Panc1 (cell line): ENCODE results near the gene SLC19A3. TPM values are rescaled to one million over a fixed set of nuclear protein-coding genes. Genes with fewer than 3 reads are reported as not detected.
A peak's percentile ranks its signal among the peaks of the same experiment; 100 is the strongest.

Experiments
- ATAC-seq: fragments of 200-7000 bp; cut with Tn5 transposase; 2 replicates; pipeline ENCODE4 v1.9.1; 2020; ENCODE audit warnings: mild to moderate bottlenecking, moderate library complexity
- BruUV-seq: library from RNA; stranded (reverse); fragments of 400-500 nt; replicated peaks from 2 replicates; lab custom pipeline; 2021; lab: Mats Ljungman, UMichigan
- CTCF ChIA-PET: fragments of 300-600 bp; sonication (Branson Sonifier 250); formaldehyde crosslinking; loops from one replicate; lab custom pipeline; 2022; ENCODE audit warnings: antibody characterized with exemption; lab: Charles Lee
- POLR2A ChIA-PET: fragments of 300-600 bp; sonication (Branson Sonifier 250); formaldehyde crosslinking; loops from one replicate; lab custom pipeline; 2022; ENCODE audit warnings: antibody characterized with exemption; lab: Charles Lee
- DNase-seq: peaks from one replicate; pipeline ENCODE4 v3.0.0-alpha.2; 2010; ENCODE audit warnings: low read depth, low spot score
- H3K27ac ChIP-seq: 2 replicates; pipeline ENCODE4 v1.5.1; 2011; ENCODE audit warnings: mild to moderate bottlenecking, low read length, inconsistent platforms
- H3K27me3 ChIP-seq: fragments of 200-500 bp; sonication (Bioruptor generic); 2 replicates; pipeline ENCODE4 v1.6.0; 2014; ENCODE audit warnings: low read length, inconsistent platforms; ENCODE audit not compliant: control insufficient read depth, insufficient read depth
- H3K36me3 ChIP-seq: fragments of 200-500 bp; sonication (Bioruptor generic); 2 replicates; pipeline ENCODE4 v1.5.1; 2014; ENCODE audit warnings: inconsistent platforms, mild to moderate bottlenecking, low read length, moderate library complexity; ENCODE audit not compliant: control insufficient read depth, insufficient read depth
- H3K4me1 ChIP-seq: 2 replicates; pipeline ENCODE4 v1.5.1; 2011; ENCODE audit warnings: inconsistent platforms, mild to moderate bottlenecking, low read length, moderate library complexity; ENCODE audit not compliant: control insufficient read depth, insufficient read depth
- H3K4me3 ChIP-seq, 2 experiments: 2 replicates each; pipeline ENCODE4 v1.5.1; 2011 to 2012; ENCODE audit warnings: low read depth in 2 of 2, low read length in 2 of 2, mild to moderate bottlenecking in 2 of 2, inconsistent platforms in 1 of 2, moderate library complexity in 1 of 2
- H3K9me3 ChIP-seq: fragments of 200-500 bp; sonication (Bioruptor generic); 2 replicates; pipeline ENCODE4 v1.5.1; 2014; ENCODE audit warnings: low read depth, mild to moderate bottlenecking, inconsistent platforms, low read length, moderate library complexity; ENCODE audit not compliant: control insufficient read depth, insufficient read depth
- CTCF ChIP-seq: fragments of 450-650 bp; IDR thresholded peaks from 2 replicates; pipeline ENCODE4 v1.5.1; 2017; ENCODE audit warnings: mild to moderate bottlenecking
- POLR2AphosphoS5 ChIP-seq: IDR thresholded peaks from 2 replicates; pipeline ENCODE4 v1.6.1; 2012; ENCODE audit warnings: mild to moderate bottlenecking, low read depth, low read length, moderate library complexity
- SIN3A ChIP-seq: IDR thresholded peaks from 2 replicates; pipeline ENCODE4 v1.6.1; 2012; ENCODE audit warnings: low read depth, mild to moderate bottlenecking, low read length, moderate library complexity, borderline replicate concordance; ENCODE audit not compliant: insufficient read depth
- TCF7L2 ChIP-seq: IDR thresholded peaks from 2 replicates; pipeline ENCODE4 v1.6.1; 2011; ENCODE audit warnings: mild to moderate bottlenecking, low read depth, low read length, inconsistent platforms
- in situ Hi-C: cut with HindIII; loops from 2 replicates; pipeline ENCODE4 v1.10.0; 2016; ENCODE audit warnings: low sequenced_read_pairs, low pct_unique_long_range_greater_than_20kb
- intact Hi-C: fragments of 100-400 bp; cut with micrococcal nuclease; formaldehyde crosslinking; loops from one replicate; pipeline ENCODE4 v1.10.0; 2022; ENCODE audit not compliant: unreplicated experiment
- total RNA-seq: library from RNA; stranded (reverse); gene quantifications from one replicate; pipeline ENCODE4 v1.2.1, GENCODE V29; 2021; ENCODE audit not compliant: unreplicated experiment
- TF ChIP-seq, protein P1 (sequence below), 2 experiments: IDR thresholded peaks; 2 replicates each; pipeline ENCODE4 v1.6.1; 2011 to 2012; ENCODE audit warnings: low read depth in 2 of 2, control low read depth in 1 of 2, low read length in 1 of 2, mild to moderate bottlenecking in 1 of 2, moderate library complexity in 1 of 2; ENCODE audit not compliant: insufficient read depth in 1 of 2

The SLC19A3 gene
- total RNA-seq, 1 experiment from 2014 or later, result 0.28 TPM

DNA sequence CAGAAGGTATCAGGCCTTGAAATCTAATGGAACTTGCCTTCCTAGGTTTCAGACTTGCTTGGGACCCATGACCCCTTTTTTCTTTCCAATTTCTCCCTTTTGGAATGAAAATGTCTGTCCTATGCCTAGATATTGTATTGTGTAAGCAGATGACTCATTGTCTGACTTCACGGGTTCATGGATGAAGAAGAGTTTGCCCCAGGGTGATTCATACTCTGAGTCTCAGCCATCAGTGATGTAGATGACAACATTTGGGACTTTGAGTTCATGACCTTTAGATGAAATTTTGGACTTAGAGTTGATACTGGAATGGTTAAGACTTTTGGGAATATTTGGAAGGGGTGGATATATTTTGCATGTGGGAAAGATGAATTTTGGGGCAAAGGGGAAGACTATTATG, 62.4 kb downstream of the SLC19A3 start:
- no peaks in the 10 kb centered on the region for H3K36me3 ChIP-seq
- in situ Hi-C loops (no loop called here), intact Hi-C loops (loop anchor here (10.0 kb wide), 1 partner anchor 251 kb away; no protein-coding TSS in a partner anchor)
- CTCF ChIA-PET, result no interaction called here
- POLR2A ChIA-PET, result no interaction called here
- no peak overlapping the region for H3K4me3 ChIP-seq
- no TSS peak for BruUV-seq
- DNase-seq (peak; percentile 32), ATAC-seq (no peak)
- no peaks in the 10 kb centered on the region for H3K27me3 ChIP-seq
- TF ChIP-seq SIN3A (no peak), CTCF (no peak), POLR2AphosphoS5 (no peak), TCF7L2 (no peak)
- TF ChIP-seq, protein P1, sequence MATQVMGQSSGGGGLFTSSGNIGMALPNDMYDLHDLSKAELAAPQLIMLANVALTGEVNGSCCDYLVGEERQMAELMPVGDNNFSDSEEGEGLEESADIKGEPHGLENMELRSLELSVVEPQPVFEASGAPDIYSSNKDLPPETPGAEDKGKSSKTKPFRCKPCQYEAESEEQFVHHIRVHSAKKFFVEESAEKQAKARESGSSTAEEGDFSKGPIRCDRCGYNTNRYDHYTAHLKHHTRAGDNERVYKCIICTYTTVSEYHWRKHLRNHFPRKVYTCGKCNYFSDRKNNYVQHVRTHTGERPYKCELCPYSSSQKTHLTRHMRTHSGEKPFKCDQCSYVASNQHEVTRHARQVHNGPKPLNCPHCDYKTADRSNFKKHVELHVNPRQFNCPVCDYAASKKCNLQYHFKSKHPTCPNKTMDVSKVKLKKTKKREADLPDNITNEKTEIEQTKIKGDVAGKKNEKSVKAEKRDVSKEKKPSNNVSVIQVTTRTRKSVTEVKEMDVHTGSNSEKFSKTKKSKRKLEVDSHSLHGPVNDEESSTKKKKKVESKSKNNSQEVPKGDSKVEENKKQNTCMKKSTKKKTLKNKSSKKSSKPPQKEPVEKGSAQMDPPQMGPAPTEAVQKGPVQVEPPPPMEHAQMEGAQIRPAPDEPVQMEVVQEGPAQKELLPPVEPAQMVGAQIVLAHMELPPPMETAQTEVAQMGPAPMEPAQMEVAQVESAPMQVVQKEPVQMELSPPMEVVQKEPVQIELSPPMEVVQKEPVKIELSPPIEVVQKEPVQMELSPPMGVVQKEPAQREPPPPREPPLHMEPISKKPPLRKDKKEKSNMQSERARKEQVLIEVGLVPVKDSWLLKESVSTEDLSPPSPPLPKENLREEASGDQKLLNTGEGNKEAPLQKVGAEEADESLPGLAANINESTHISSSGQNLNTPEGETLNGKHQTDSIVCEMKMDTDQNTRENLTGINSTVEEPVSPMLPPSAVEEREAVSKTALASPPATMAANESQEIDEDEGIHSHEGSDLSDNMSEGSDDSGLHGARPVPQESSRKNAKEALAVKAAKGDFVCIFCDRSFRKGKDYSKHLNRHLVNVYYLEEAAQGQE (IDR thresholded peaks at IDR 0.05; ENCODE audit: insufficient read depth in 1 of 2, low read depth in 2 of 2, low read length in 1 of 2), result no peak
- no peak overlapping the region for H3K27ac ChIP-seq
- H3K9me3 ChIP-seq, result no peaks in the 10 kb centered on the region
- H3K4me1 ChIP-seq, result no peaks in the 10 kb centered on the region

GRCh38 chr2:227654426-227654825, 63.4 kb downstream of the SLC19A3 start:
- intact Hi-C loops, result loop anchor here (10.0 kb wide), 1 partner anchor 250 kb away; no protein-coding TSS in a partner anchor

More at GRCh38 chr2:227654426-227654825, 63.4 kb downstream of the SLC19A3 start:
- in situ Hi-C loops, result no loop called here
- POLR2A ChIA-PET, result no interaction called here
- DNase-seq, result no peak
- no TSS peak for BruUV-seq
- Histone ChIP-seq H3K27me3 (no peaks in the 10 kb centered on the region), H3K27ac (no peak overlapping the region), H3K4me3 (no peak overlapping the region), H3K36me3 (no peaks in the 10 kb centered on the region), H3K4me1 (no peaks in the 10 kb centered on the region), H3K9me3 (no peaks in the 10 kb centered on the region)
- CTCF ChIA-PET, result no interaction called here
- no peak for ATAC-seq
- TF ChIP-seq POLR2AphosphoS5 (no peak), SIN3A (no peak), CTCF (no peak), TCF7L2 (no peak)
- TF ChIP-seq, protein P1 (IDR thresholded peaks at IDR 0.05; ENCODE audit: insufficient read depth in 1 of 2, low read depth in 2 of 2, low read length in 1 of 2), result no peak
